CD4-positive, alpha-beta T cell treated with Interleukin-6 at 100 ng/mL for 8 hours (primary cell): ENCODE results near the gene JAK3.
A peak's percentile ranks its signal among the peaks of the same experiment; 100 is the strongest.
"Not testable (repeated sequence)": the region's sequence is repeated elsewhere in the genome, so short reads cannot be mapped to it uniquely, and the experiment has no call there.

Experiments
- DNase-seq: peaks from one replicate; pipeline ENCODE4 v3.0.0-alpha.2; 2020; ENCODE audit warnings: mixed read lengths, low spot score

JAK3 gene

DNA sequence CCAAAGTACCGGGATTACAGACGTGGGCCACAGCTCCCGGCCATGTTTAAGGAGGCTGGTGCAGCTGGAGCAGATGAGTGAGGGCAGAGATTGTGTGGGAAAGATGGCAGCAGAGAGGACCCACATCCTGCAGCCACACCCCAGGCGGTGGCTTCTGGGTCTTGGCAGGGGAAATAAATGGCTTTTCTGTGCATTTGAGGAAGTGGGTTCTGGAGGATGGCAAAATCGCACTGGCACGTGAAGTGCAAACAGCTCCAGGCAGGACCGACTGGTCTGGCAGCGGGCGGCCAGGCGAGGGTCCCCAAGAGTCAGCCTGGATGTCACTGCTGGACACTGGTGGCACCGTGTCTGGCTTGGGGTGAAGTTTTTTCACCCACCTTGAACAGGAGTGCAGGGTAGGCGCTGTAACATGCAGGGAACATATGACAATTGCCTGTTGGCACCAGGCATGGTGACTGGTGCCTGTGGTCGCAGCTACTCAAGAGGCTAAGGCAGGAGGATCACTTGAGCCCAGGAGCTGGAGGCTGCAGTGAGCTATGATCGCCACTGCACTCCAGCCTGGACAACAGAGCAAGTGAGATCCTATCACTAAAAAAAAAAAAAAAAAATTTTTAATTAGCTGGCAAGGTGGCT, 44.4 kb downstream of the JAK3 start:
- peak; percentile 69 for DNase-seq

DNA sequence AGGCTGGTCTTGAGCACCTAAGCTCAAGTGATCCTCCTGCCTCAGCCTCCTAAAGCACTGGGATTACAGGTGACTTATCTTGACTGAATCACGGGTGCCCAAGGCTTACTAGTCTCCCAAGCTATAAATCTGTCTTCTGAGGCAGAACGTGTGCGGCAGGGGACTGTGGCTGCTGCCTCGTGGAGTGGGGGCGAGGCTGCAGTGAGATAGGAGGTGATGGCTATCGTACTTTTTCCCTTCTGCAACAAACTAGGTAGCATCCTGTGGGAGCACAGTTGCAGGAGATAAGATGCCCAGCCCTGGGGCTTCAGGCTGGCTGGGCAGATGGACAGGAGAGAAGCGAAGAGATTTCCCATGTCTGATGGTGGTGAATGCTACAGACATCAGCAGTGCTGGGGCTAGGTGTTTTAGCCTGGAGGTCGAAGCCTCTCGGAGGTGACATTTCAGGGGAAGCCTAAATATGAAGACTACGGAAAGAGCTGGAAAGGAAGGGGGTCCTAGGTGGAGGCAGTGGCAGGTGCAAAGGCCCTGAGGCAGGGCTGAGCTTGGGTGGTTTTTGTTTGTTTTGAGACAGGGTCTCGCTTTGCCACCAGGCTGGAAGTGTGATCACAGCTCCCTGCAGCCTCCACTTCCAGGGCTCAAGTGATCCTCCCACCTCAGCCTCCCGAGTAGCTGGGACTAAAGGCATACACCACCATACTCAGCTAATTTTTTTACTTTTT, 45.5 kb downstream of the JAK3 start:
- DNase-seq = no peak

GRCh38 chr19:17798599-17798998, 49.2 kb downstream of the JAK3 start:
- not testable (repeated sequence) for DNase-seq

- DNase-seq = no peak
Observed at GRCh38 chr19:17797424-17798201, 50.2 kb downstream of the JAK3 start.

DNA sequence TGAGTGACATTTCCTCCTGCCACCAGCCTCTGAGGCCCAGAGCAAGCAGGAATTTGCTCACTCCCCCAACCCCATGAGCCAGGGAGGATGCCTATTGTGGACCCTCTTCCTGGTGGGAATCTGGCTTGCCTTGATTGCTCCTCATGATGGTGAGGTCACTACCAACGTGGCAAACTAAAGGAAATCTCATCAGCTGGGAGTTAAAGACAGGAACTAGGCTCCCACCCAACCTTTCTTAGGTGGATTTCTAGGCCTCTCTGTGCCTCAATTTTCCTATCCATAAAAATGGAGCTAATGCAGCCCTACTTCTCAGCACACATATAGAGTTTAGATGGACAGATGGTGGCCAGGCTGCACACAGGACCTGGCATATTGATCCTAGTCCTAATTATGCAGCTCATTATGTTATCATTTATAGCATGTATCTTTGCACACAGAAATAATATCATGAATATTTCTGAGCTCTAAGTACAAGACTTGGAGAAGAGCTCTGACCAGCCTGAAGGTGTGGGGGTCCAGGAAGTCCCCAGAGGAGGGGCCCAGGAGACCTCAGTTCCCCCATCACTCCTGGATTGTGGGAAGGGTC, 50.9 kb downstream of the JAK3 start:
- no peak for DNase-seq

GRCh38 chr19:17796013-17796837, 51.6 kb downstream of the JAK3 start:
- DNase-seq = no peak

DNA sequence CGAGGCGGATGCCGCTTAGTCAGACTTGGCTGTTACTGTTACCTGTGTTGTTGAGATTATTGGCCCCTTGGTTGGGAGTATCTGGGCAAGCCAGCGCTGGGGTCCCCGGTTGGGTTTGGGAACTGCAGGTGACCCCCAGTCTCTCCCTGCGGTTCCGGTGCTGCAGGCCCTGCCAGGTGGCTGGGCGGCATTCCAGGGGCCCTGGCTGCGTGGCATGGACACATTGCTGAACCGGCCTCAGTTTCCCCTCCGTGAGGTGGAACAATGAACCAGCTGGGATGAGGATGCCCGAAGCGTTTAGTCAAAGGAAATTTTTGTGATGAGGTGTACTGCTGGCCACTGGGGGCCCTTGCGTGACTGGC, 52.3 kb downstream of the JAK3 start:
- DNase-seq = no peak

- peak; percentile 36 for DNase-seq
Observed at GRCh38 chr19:17794731-17795494, 52.9 kb downstream of the JAK3 start, which contains the start of gene B3GNT3. B3GNT3 (plus strand) TSS chr19:17795138; CDS start chr19:17807808, 12,670 bp downstream.

DNA sequence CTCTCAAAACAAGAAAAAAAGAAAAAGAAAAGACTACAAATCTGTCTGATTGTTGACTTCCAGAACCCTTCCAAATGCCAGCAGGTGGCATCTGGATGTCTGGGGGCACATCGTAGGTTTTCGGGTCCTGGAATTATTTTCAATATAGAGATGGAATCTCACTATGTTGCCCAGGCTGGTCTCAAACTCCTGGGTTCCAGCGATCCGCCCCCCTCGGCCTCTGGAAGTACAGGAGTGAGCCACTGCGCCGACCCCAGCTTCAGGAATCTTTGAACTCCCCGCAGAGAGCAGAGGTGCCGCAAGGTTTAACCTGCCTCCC, 53.4 kb downstream of the JAK3 start:
- DNase-seq = no peak

GRCh38 chr19:17790059-17790780, 57.6 kb downstream of the JAK3 start:
- DNase-seq = no peak

GRCh38 chr19:17788632-17789031, 59.1 kb downstream of the JAK3 start:
- DNase-seq = no peak

DNA sequence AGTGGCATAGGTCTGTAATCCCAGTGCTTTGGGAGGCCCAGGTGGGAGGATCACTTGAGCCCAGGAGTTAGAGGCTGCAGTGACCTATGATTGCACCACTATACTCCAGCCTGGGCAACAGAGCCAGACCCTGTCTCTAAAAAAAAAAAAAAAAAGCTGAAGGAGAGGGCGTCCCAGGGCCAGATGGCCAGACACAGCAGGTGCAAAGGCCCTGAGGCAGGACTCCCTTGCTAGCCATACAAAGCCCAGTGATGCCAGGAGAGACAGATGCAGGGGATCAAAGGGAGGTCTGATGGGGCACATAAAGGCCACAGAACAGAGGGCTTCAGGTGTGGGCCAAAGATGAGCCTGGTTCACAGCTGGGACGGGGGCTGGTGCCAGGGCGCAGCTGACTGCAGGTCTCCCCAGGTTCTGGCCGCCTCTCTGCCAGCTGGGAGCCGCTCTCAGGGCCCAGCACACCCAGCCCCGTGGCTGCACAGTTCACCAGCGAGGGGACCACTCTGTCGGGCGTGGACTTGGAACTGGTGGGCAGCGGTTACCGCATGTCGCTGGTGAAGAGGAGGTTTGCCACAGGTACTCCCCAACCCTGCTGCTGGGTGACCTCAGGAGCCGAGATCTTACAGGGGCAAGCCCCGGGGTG, 60.4 kb downstream of the JAK3 start:
- no peak for DNase-seq

GRCh38 chr19:17784201-17785008, 63.4 kb downstream of the JAK3 start:
- DNase-seq = peak; percentile 70

DNA sequence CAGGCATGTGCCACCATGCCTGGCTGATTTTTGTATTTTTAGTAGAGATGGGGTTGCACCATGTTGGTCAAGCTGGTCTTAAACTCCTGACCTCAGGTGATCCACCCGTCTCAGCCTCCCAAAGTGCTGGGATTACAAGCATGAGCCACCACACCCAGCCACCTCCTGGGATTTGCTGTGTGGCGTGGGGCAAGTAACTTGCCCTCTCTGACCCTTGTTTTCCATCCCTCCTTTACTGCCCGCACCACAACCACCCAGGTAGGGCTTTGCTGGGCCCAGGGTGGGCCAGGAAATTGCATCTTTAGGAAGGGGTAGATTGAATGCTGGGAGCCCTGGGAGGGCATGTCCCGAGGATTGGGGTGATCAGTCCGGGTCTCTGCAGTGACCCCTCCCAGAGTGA, 64.1 kb downstream of the JAK3 start:
- DNase-seq = not testable (repeated sequence)

- no peak for DNase-seq
Observed at GRCh38 chr19:17780781-17781180, 67.0 kb downstream of the JAK3 start.

DNA sequence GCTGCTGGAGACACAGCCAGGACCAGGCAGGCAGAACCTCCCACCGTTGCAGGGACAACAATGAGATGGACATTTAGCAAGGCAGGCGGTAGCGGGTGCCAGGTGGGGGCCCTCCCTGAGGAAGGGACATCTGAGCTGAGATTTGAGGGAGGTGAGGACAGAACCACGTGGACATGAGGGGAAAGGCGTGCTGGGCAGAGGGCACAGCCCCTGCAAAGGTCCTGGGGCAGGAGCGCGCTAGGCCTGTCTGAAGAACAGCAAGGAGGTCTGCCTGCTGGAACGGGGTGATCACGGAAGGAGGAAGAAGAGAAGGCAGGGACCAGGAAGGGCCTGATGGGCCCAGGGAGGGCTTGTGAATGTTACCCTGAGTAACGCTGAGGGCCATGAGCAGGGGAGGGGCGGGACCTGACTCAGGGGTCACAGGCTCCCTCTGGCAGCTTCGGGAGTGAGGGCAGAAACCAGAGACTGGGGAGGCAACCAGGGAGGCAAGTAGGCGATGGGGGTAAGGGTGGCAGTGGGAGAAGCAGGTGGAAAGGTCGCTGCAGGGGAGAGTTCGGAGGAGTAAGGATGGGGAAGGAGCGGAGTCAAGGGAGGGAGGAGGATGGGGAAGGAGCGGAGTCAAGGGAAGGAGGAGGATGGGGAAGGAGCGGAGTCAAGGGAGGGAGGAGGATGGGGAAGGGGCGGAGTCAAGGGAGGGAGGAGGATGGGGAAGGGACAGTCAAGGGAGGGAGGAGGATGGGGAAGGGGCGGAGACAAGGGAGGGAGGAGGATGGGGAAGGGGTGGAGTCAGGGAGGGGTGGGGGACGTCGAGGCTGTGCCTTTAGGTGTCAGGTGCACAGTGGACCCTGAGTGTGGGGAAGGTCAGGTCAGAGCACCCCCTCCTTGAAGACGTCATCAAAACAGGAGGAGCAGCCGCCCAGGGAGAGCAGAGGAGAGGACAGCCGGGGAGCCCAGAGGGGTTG, 68.5 kb downstream of the JAK3 start:
- no peak for DNase-seq

GRCh38 chr19:17778251-17778967, 69.4 kb downstream of the JAK3 start:
- DNase-seq = no peak
